Thoracic aorta (tissue), 2 donors: ENCODE measurements around the gene TMEM170A. TPM values are rescaled to one million over a fixed set of nuclear protein-coding genes. Genes with fewer than 3 reads are reported as not detected.

ENCODE experiments used
- ATAC-seq: fragments of 150-250 bp; one replicate; pipeline ENCODE4 v1.8.0; 2017; ENCODE audit warnings: low read depth; ENCODE audit not compliant: insufficient number of reproducible peaks, low FRiP score
- DNase-seq: peaks from one replicate; pipeline ENCODE4 v3.0.0-alpha.2; 2020; ENCODE audit warnings: low spot score
- H3K27ac ChIP-seq, 2 donors: fragments of 200-600 bp; sonication (generic); 1 replicate in 1 of 2; 2 replicates in 1 of 2; pipeline ENCODE4 v1.5.1; 2016; ENCODE audit warnings: mild to moderate bottlenecking in 2 of 2, moderate library complexity in 2 of 2
- H3K27me3 ChIP-seq: fragments of 200-600 bp; sonication (generic); replicated peaks from 2 replicates; pipeline ENCODE4 v1.6.0; 2016; ENCODE audit warnings: mild to moderate bottlenecking; ENCODE audit not compliant: insufficient read depth
- H3K36me3 ChIP-seq: fragments of 200-600 bp; sonication (generic); one replicate; pipeline ENCODE4 v1.5.1; 2016
- H3K4me1 ChIP-seq, 2 donors: fragments of 200-600 bp; sonication (generic); 1 replicate in 1 of 2; 2 replicates in 1 of 2; pipeline versions ENCODE4 v1.5.1 to v1.6.0; 2016; ENCODE audit warnings: low read depth in 2 of 2, mild to moderate bottlenecking in 1 of 2; ENCODE audit not compliant: control insufficient read depth in 1 of 2
- H3K4me3 ChIP-seq: fragments of 200-600 bp; sonication (generic); 2 replicates; pipeline ENCODE4 v1.5.1; 2016; ENCODE audit warnings: mild to moderate bottlenecking
- H3K9me3 ChIP-seq: fragments of 200-600 bp; sonication (generic); 2 replicates; pipeline ENCODE4 v1.5.1; 2016
- total RNA-seq, 2 donors: library from RNA; depleted of rRNA; stranded (reverse); fragments of >200 nt; gene quantifications; one replicate each; pipeline versions ENCODE4 v1.1.0 to v1.2.3, GENCODE V29; 2016
- TF ChIP-seq, protein P1 (sequence below): fragments of 200-600 bp; sonication (generic); IDR thresholded peaks from one replicate; pipeline ENCODE4 v1.5.1; 2019; ENCODE audit warnings: antibody characterized with exemption

Gene TMEM170A
- total RNA-seq, 2 donors from 2014 or later = 11.6 to 29.6 TPM

DNA sequence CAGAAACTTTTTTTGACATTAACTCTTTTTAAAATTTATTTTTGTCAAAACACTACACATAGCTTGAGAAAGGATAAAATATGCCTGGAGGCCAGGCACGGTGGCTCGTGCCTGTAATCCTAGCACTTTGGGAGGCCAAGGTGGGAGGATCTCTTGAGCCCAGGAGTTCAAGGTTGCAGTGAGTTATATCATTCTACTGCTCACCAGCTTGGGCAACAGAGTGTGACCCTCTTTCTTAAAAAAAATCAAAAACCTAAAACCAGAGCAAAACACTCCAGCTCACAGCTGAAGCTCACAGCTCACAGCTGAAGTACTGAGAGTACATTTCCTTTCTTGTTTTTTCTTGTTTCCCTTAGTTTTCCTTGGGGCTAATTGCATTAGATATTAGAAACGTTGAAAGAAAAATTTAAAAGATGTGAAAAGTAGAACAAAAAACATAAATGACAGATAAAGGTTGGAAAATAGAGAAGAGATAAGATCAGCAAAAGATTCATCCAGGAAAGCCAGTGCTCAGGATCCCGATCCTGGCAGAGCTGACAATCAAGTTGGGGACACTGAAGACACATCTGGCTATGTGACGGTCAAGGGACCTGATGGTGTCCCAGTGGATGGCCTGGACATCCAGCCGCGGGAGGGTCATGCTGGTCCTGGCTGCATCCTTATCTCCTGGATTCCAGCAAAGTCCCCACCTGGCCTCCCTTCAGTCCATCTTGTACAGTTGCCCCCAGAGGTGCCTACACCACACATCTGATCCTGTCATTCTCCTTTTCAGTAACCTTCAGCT lies 20.9 kb upstream of the TMEM170A start:
- no peak for DNase-seq
- Histone ChIP-seq H3K4me1 (no peaks in the 10 kb centered on the region), H3K4me3 (no peak overlapping the region), H3K27ac (no peak overlapping the region), H3K36me3 (no peaks in the 10 kb centered on the region), H3K9me3 (no peaks in the 10 kb centered on the region), H3K27me3 (no peaks in the 10 kb centered on the region)
- TF ChIP-seq, protein P1, sequence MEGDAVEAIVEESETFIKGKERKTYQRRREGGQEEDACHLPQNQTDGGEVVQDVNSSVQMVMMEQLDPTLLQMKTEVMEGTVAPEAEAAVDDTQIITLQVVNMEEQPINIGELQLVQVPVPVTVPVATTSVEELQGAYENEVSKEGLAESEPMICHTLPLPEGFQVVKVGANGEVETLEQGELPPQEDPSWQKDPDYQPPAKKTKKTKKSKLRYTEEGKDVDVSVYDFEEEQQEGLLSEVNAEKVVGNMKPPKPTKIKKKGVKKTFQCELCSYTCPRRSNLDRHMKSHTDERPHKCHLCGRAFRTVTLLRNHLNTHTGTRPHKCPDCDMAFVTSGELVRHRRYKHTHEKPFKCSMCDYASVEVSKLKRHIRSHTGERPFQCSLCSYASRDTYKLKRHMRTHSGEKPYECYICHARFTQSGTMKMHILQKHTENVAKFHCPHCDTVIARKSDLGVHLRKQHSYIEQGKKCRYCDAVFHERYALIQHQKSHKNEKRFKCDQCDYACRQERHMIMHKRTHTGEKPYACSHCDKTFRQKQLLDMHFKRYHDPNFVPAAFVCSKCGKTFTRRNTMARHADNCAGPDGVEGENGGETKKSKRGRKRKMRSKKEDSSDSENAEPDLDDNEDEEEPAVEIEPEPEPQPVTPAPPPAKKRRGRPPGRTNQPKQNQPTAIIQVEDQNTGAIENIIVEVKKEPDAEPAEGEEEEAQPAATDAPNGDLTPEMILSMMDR = no peak
- no peak for ATAC-seq

- Histone ChIP-seq H3K9me3 (no peaks in the 10 kb centered on the region), H3K36me3 (no peaks in the 10 kb centered on the region), H3K4me3 (no peak overlapping the region), H3K27ac (no peak overlapping the region), H3K4me1 (no peaks in the 10 kb centered on the region), H3K27me3 (no peaks in the 10 kb centered on the region)
- TF ChIP-seq, protein P1 = no peak
- DNase-seq (no peak), ATAC-seq (no peak)
These were observed 18.7 kb upstream of the TMEM170A start for GRCh38 chr16:75483222-75483621.

GRCh38 chr16:75482434-75483205 lies 18.1 kb upstream of the TMEM170A start:
- TF ChIP-seq, protein P1 = no peak
- no peak overlapping the region for H3K27ac ChIP-seq
- ATAC-seq = no peak
- no peak overlapping the region for H3K4me3 ChIP-seq
- no peaks in the 10 kb centered on the region for H3K4me1 ChIP-seq
- DNase-seq = no peak
- no peaks in the 10 kb centered on the region for H3K27me3 ChIP-seq
- no peaks in the 10 kb centered on the region for H3K36me3 ChIP-seq
- H3K9me3 ChIP-seq = no peaks in the 10 kb centered on the region

GRCh38 chr16:75481475-75481874 lies 17.0 kb upstream of the TMEM170A start:
- no peak for ATAC-seq
- no peak overlapping the region for H3K4me3 ChIP-seq
- no peaks in the 10 kb centered on the region for H3K9me3 ChIP-seq
- TF ChIP-seq, protein P1 = no peak
- H3K27ac ChIP-seq = no peak overlapping the region
- no peaks in the 10 kb centered on the region for H3K4me1 ChIP-seq
- no peaks in the 10 kb centered on the region for H3K27me3 ChIP-seq
- H3K36me3 ChIP-seq = no peaks in the 10 kb centered on the region
- no peak for DNase-seq

DNA sequence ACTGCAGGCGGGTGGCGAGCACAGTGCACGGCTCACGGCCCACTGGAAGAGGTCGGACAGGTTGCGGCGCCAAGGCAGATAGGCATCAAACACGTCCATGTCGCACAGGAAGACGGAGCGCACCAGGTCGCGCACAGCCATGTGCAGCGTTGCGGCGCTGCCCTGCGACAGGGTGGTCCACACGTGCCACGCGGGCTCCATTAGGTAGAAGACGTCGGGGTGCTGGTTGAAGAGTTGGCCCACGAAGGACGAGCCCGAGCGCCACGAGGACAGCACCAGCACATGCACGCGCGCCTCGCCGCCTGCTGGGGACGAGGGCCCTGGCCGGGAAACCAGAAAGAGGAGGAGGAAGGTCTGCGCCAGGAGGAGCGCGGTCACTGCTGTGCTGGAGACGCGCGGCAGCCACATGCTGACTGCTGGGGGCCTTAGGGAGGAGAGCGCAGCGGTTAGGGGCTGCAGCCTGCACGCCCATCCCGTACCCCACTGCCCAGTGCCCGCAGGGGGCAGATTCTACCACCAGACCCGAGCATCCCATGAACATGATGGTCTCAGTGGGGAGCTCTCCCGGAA lies 15.0 kb upstream of the TMEM170A start:
- ATAC-seq = no peak
- no peak overlapping the region for H3K4me3 ChIP-seq
- no peaks in the 10 kb centered on the region for H3K27me3 ChIP-seq
- H3K9me3 ChIP-seq = no peaks in the 10 kb centered on the region
- no peak for DNase-seq
- H3K27ac ChIP-seq = no peak overlapping the region
- H3K4me1 ChIP-seq = no peaks in the 10 kb centered on the region
- no peaks in the 10 kb centered on the region for H3K36me3 ChIP-seq
- TF ChIP-seq, protein P1 = no peak
